Osteoblast (primary cell): ENCODE measurements around the gene DXO. TPM values are rescaled to one million over a fixed set of nuclear protein-coding genes. Genes with fewer than 3 reads are reported as not detected.
A peak's percentile ranks its signal among the peaks of the same experiment; 100 is the strongest.
"Not testable (repeated sequence)": the region's sequence is repeated elsewhere in the genome, so short reads cannot be mapped to it uniquely, and the experiment has no call there.

Experiments
- DNase-seq: peaks from one replicate; pipeline ENCODE4 v3.0.0; 2011; ENCODE audit warnings: low spot score, mixed read lengths; ENCODE audit not compliant: insufficient read length; ENCODE audit errors: missing footprints
- H2AFZ ChIP-seq: 2 replicates; pipeline ENCODE4 v1.6.0; 2011; ENCODE audit warnings: mild to moderate bottlenecking, low read length
- H3K27ac ChIP-seq: 2 replicates; pipeline ENCODE4 v1.5.1; 2011; ENCODE audit warnings: mild to moderate bottlenecking, low read depth, low read length, moderate library complexity
- H3K27me3 ChIP-seq: 2 replicates; pipeline ENCODE4 v1.6.0; 2012; ENCODE audit warnings: mild to moderate bottlenecking, control low read depth, inconsistent platforms, low read length, moderate library complexity; ENCODE audit not compliant: insufficient read depth
- H3K36me3 ChIP-seq: 2 replicates; pipeline ENCODE4 v1.5.1; 2011; ENCODE audit warnings: mild to moderate bottlenecking, low read length, control low read depth, moderate library complexity; ENCODE audit not compliant: insufficient read depth
- H3K4me1 ChIP-seq: 2 replicates; pipeline ENCODE4 v1.5.1; 2011; ENCODE audit warnings: mild to moderate bottlenecking, low read length, control low read depth, moderate library complexity; ENCODE audit not compliant: insufficient read depth
- H3K4me2 ChIP-seq: 2 replicates; pipeline ENCODE4 v1.6.0; 2011; ENCODE audit warnings: mild to moderate bottlenecking, low read length; ENCODE audit not compliant: insufficient read depth
- H3K4me3 ChIP-seq: fragments of 200-600 bp; sonication (generic); 3 replicates; pipeline ENCODE4 v1.5.1; 2012; ENCODE audit warnings: mild to moderate bottlenecking, low read length, inconsistent platforms; ENCODE audit not compliant: insufficient read depth
- H3K79me2 ChIP-seq: 2 replicates; pipeline ENCODE4 v1.6.0; 2012; ENCODE audit warnings: mild to moderate bottlenecking, low read length, control low read depth, inconsistent platforms; ENCODE audit not compliant: insufficient read depth
- H3K9me3 ChIP-seq: 2 replicates; pipeline ENCODE4 v1.5.1; 2011; ENCODE audit warnings: low read depth, low read length, control low read depth
- H4K20me1 ChIP-seq: 2 replicates; pipeline ENCODE4 v1.6.0; 2012; ENCODE audit warnings: mild to moderate bottlenecking, low read length, control low read depth; ENCODE audit not compliant: insufficient read depth
- total RNA-seq: library from RNA; depleted of rRNA; stranded (reverse); fragments of >200 nt; gene quantifications from 2 replicates; pipeline ENCODE4 v1.2.3, GENCODE V29; 2012

DXO gene
- total RNA-seq, 1 donor = 18.1 TPM

GRCh38 chr6:32007086-32007485, 35.1 kb upstream of the DXO start:
- H3K36me3 ChIP-seq, H2AFZ ChIP-seq, H3K4me2 ChIP-seq, H3K4me1 ChIP-seq, H3K79me2 ChIP-seq, DNase-seq, H3K4me3 ChIP-seq, H4K20me1 ChIP-seq, H3K27ac ChIP-seq, H3K9me3 ChIP-seq, H3K27me3 ChIP-seq: not testable (repeated sequence)

GRCh38 chr6:32005991-32006529, 34.1 kb upstream of the DXO start:
- not testable (repeated sequence) for H4K20me1 ChIP-seq, H3K4me2 ChIP-seq, H3K9me3 ChIP-seq, H3K27me3 ChIP-seq, H3K4me1 ChIP-seq, H3K4me3 ChIP-seq, H3K79me2 ChIP-seq, H2AFZ ChIP-seq, H3K27ac ChIP-seq, H3K36me3 ChIP-seq
- DNase-seq = peak; percentile 45

- H3K4me3 ChIP-seq, H2AFZ ChIP-seq, H3K79me2 ChIP-seq, H3K36me3 ChIP-seq, H3K4me1 ChIP-seq, H3K27me3 ChIP-seq, H3K27ac ChIP-seq, H4K20me1 ChIP-seq, DNase-seq, H3K4me2 ChIP-seq, H3K9me3 ChIP-seq: not testable (repeated sequence)
Observed at GRCh38 chr6:32005538-32005880, 33.6 kb upstream of the DXO start.

- not testable (repeated sequence) for H3K9me3 ChIP-seq, H2AFZ ChIP-seq, DNase-seq, H3K4me2 ChIP-seq, H3K4me3 ChIP-seq, H3K27me3 ChIP-seq, H4K20me1 ChIP-seq, H3K27ac ChIP-seq, H3K4me1 ChIP-seq, H3K36me3 ChIP-seq, H3K79me2 ChIP-seq
Observed at GRCh38 chr6:32004864-32005537, 33.1 kb upstream of the DXO start.

- H3K4me1 ChIP-seq, H2AFZ ChIP-seq, DNase-seq, H3K27me3 ChIP-seq, H4K20me1 ChIP-seq, H3K4me2 ChIP-seq, H3K79me2 ChIP-seq, H3K9me3 ChIP-seq, H3K36me3 ChIP-seq, H3K4me3 ChIP-seq, H3K27ac ChIP-seq: not testable (repeated sequence)
Observed at GRCh38 chr6:32004393-32004792, 32.5 kb upstream of the DXO start.

- not testable (repeated sequence) for DNase-seq, H3K4me1 ChIP-seq, H2AFZ ChIP-seq, H3K27ac ChIP-seq, H3K79me2 ChIP-seq, H4K20me1 ChIP-seq, H3K27me3 ChIP-seq, H3K4me2 ChIP-seq, H3K36me3 ChIP-seq, H3K4me3 ChIP-seq, H3K9me3 ChIP-seq
Observed at GRCh38 chr6:32003301-32003700, 31.4 kb upstream of the DXO start.

- not testable (repeated sequence) for H3K27ac ChIP-seq, H3K4me3 ChIP-seq, H3K4me1 ChIP-seq, H2AFZ ChIP-seq, H3K36me3 ChIP-seq, H3K9me3 ChIP-seq, H4K20me1 ChIP-seq, H3K79me2 ChIP-seq, H3K27me3 ChIP-seq, H3K4me2 ChIP-seq, DNase-seq
Observed at GRCh38 chr6:32002546-32003268, 30.8 kb upstream of the DXO start.

GRCh38 chr6:31996385-31996784, 24.4 kb upstream of the DXO start:
- not testable (repeated sequence) for H3K4me3 ChIP-seq, H3K9me3 ChIP-seq, H3K27ac ChIP-seq, H3K79me2 ChIP-seq, H4K20me1 ChIP-seq, H3K27me3 ChIP-seq, H3K4me1 ChIP-seq, DNase-seq, H2AFZ ChIP-seq, H3K4me2 ChIP-seq, H3K36me3 ChIP-seq

GRCh38 chr6:31994421-31994820, 22.5 kb upstream of the DXO start:
- H3K4me2 ChIP-seq, H3K27me3 ChIP-seq, H3K4me3 ChIP-seq, H3K4me1 ChIP-seq, H3K79me2 ChIP-seq, H3K9me3 ChIP-seq, H3K36me3 ChIP-seq, DNase-seq, H4K20me1 ChIP-seq, H3K27ac ChIP-seq, H2AFZ ChIP-seq: not testable (repeated sequence)
